Measurements from ENCODE around the gene FBXO21.
"Not testable (repeated sequence)": the region's sequence is repeated elsewhere in the genome, so short reads cannot be mapped to it uniquely, and the experiment has no call there.

FBXO21 gene

GRCh38 chr12:117212563-117213190 is 22.4 kb upstream of the FBXO21 start:
- no peak for TF ChIP-seq POLR2A (IDR thresholded peaks at IDR 0.05; ENCODE audit: low read length)
- TF ChIP-seq GATA1 (IDR thresholded peaks at IDR 0.05; ENCODE audit: low read depth, low read length): no peak

GRCh38 chr12:117210266-117210918 is 20.1 kb upstream of the FBXO21 start:
- DNase-seq: no peak
- TF ChIP-seq GATA1 (IDR thresholded peaks at IDR 0.05; ENCODE audit: low read depth, low read length) (no peak), POLR2A (IDR thresholded peaks at IDR 0.05; ENCODE audit: low read length) (no peak)

More at GRCh38 chr12:117212563-117213190, 22.4 kb upstream of the FBXO21 start:
- DNase-seq: peak; percentile 55 to 81

DNA sequence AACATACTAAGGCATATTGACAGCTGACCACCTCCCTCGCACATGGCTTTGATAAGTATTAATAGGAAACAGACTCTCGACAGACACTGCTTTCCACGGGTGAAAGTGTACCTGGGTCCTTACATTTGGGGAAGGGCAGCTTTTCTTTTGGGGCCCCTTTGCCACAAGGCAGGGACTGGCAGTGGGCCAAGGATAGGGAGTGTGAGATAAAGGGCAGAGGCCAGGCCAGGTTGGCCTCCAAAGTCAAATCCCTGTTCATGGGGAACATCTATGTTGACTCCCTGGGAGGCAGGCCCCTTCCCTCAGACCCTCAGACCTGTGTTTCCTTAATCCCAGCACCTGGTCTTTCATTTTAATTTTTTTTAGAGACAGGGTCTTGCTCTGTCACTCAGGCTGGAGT is 19.4 kb upstream of the FBXO21 start:
- no peak for DNase-seq
- no peak for TF ChIP-seq GATA1 (IDR thresholded peaks at IDR 0.05; ENCODE audit: low read depth, low read length)
- no peak for TF ChIP-seq POLR2A (IDR thresholded peaks at IDR 0.05; ENCODE audit: low read length)

GRCh38 chr12:117208811-117209455 is 18.7 kb upstream of the FBXO21 start:
- TF ChIP-seq GATA1 (IDR thresholded peaks at IDR 0.05; ENCODE audit: low read depth, low read length): no peak
- no peak for DNase-seq

DNA sequence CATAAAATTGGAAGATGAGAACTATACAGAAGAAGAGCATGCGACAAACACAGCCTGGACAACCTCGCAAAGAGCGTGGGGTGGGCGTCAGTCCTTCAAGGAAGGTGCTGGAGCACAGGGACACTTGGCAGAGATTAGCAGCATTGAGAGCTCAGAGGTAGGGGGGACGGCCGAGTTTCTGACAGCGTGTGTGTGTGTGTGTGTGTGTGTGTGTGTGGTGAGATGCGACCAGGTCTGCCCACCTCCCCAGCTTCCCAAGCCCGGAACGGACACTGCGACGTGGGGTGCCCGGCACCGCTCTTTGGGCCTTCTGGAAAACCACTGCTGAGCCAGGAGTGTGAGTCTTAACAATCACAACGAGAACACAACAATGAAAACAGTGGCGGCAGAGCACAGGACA is 17.9 kb upstream of the FBXO21 start:
- TF ChIP-seq POLR2A (IDR thresholded peaks at IDR 0.05; ENCODE audit: low read length) (no peak), GATA1 (IDR thresholded peaks at IDR 0.05; ENCODE audit: low read depth, low read length) (no peak)

DNA sequence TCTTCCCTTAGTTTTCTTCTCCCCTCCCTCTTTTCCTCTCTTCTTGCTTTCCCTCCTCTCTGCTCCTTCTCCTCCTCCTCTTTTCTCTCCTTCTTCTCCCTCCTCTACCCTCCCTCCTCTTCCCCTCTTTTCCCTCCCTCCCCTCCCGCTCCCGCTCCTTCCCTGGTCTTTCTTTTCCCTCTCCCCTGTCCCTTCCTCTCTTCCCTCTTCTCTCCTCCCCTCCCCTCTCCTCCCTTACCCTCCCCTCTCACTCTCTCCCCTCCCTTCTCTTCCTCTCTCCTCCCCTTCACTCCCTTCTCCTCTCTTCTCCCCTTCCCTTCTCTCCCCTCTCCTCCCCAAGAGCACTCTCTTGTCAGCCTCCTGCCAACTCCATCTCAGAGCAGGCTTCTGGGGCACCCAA is 17.4 kb upstream of the FBXO21 start:
- DNase-seq: no peak
- TF ChIP-seq POLR2A (IDR thresholded peaks at IDR 0.05; ENCODE audit: low read length) (no peak), GATA1 (IDR thresholded peaks at IDR 0.05; ENCODE audit: low read depth, low read length) (no peak)

More for the DNA sequence above, 17.9 kb upstream of the FBXO21 start:
- no peak for DNase-seq

- TF ChIP-seq POLR2A (IDR thresholded peaks at IDR 0.05; ENCODE audit: low read length) (no peak), GATA1 (IDR thresholded peaks at IDR 0.05; ENCODE audit: low read depth, low read length) (no peak)
- DNase-seq: no peak
These were observed 12.3 kb upstream of the FBXO21 start for GRCh38 chr12:117202556-117202955.

- DNase-seq: no peak
- TF ChIP-seq POLR2A (IDR thresholded peaks at IDR 0.05; ENCODE audit: low read length): no peak
- no peak for TF ChIP-seq GATA1 (IDR thresholded peaks at IDR 0.05; ENCODE audit: low read depth, low read length)
These were observed 11.8 kb upstream of the FBXO21 start for GRCh38 chr12:117202033-117202432.

DNA sequence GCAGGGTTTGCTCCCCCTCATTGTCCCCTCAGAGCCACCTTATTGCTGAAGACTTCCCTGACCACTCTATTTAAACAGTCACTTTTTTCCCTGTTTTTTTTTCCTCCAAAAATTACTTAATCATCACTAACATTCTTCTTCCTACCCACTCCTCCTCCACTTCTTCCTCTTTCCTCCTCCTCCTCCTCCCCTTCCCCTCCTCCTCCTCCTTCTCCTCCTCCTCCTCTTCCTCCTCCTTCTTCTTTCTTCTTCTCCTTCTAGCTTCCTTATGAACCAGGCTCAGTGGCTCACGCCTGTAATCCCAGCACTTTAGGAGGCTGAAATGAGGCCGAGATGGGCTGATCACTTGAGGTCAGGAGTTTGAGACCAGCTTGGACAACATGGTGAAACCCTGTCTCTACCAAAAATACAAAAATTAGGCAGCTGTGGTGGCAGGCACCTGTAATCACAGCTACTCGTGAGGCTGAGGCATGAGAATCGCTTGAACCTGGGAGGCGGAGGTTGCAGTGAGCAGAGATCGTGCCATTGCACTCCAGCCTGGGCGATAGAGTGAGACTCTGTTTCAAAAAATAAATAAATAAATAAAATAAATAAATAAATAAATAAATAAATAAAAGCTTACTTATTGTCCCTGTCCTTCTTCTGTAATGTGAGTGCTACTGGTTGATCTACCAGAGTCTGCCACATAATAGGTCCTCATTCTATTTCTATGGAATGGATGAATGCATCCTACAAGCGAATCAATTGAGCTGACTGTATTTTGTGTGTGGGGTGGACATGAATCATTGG is 9.9 kb upstream of the FBXO21 start:
- DNase-seq: not testable (repeated sequence)

DNA sequence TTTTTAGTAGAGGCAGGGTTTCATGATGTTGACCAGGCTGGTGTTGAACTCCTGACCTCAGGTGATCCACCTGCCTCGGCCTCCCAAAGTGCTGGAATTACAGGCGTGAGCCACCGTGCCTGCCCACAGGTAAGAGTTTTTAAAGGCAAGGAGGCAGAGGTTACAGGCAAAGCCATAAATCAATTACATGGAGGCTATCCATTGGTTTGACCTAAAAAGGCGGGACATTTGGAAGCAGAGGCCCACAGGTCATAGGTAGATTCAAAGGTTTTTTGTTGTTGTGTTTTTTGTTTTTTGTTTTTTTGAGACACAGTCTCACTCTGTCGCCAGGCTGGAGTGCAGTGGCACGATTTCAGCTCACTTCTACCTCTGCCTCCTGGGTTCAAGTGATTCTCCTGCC is 6.1 kb upstream of the FBXO21 start:
- DNase-seq: not testable (repeated sequence)

- DNase-seq: not testable (repeated sequence)
These were observed 4.8 kb upstream of the FBXO21 start for GRCh38 chr12:117195027-117195426.

DNA sequence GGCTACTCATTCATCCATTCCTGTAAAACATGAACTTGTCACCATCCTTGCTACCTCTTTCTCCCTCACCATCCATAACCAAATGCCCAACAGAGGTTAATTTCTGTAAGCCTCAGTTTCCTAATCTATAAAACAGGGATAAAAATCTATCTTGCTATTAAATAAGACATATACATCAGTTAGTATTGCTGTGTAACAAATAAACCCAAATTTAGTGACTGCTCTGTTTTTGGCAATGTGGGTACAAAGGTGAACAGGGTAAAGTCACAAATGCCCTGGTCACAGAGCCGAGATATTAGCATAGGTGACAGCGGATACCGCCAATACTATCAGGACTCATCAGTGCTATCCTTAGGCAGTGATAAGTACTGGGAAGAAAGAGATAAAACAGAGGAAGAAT is 3.6 kb upstream of the FBXO21 start:
- DNase-seq: no peak
- TF ChIP-seq GATA1 (IDR thresholded peaks at IDR 0.05; ENCODE audit: low read depth, low read length) (no peak), POLR2A (IDR thresholded peaks at IDR 0.05; ENCODE audit: low read length) (no peak)

DNA sequence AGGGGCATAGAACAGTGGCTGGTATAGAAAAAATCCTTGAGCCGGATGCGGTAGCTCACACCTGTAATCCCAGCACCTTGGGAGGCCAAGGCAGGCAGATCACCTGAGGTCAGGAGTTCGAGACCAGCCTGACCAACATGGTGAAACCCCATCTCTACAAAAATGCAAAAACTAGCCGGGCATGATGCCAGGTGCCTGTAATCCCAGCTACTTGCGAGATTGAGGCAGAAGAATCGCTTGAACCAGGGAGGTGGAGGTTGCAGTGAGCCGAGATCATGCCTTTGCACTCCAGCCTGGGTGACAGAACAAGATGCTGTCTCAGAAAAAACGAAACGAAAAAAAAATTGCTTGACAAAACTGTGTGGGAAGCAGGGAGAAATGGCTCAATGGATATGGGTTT is 2.3 kb upstream of the FBXO21 start:
- DNase-seq: not testable (repeated sequence)

DNA sequence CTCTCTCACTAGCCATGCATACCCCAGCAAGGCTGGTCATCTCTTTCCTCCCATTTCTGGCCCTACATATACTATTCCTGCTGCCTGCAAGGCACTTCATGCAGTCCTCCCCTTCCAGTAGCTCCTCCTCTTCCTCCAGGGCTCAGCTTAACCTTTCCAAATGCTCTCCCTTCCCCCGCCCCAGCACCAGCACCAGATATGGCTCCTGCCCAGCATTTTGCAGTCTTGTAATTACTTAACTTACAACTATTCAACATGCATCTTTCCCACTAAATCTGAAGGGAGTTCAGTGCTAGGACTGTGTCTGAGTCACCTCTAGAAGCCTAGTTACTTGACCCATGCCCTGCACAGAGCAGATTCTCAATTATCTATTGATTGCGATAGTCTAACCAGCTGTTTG is 1.8 kb upstream of the FBXO21 start:
- TF ChIP-seq GATA1 (IDR thresholded peaks at IDR 0.05; ENCODE audit: low read depth, low read length) (no peak), POLR2A (IDR thresholded peaks at IDR 0.05; ENCODE audit: low read length) (no peak)
- DNase-seq: peak in 1 of 2 experiments; percentile 20

- DNase-seq: peak; percentile 57
- TF ChIP-seq POLR2A (IDR thresholded peaks at IDR 0.05; ENCODE audit: low read length) (no peak), GATA1 (IDR thresholded peaks at IDR 0.05; ENCODE audit: low read depth, low read length) (no peak)
These were observed 503 bp downstream of the FBXO21 start for GRCh38 chr12:117189725-117190209.
